ENCODE data around the gene IFNL4.
"Not testable (repeated sequence)": the region's sequence is repeated elsewhere in the genome, so short reads cannot be mapped to it uniquely, and the experiment has no call there.

The IFNL4 gene

DNA sequence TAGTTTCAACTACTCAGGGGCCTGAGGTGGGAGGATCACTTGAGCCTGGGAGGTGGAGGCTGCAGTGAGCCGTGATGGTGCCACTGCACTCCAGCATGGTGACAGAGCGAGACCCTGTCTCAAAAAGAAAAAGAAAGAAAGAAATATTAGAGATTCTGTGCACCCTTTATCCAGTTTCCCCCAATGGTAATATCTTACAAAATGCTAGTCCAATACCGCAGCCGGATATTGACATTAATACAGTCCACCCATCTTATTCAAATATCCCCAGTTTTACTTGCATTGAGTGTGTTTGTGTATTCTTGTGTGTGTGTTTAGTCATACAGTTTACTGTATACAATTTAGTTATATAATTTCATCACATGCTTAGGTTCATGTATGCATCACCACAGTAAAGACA lies 8.6 kb upstream of the IFNL4 start:
- no peaks in the 10 kb centered on the region for H3K4me1 ChIP-seq (ENCODE audit: control insufficient read depth, insufficient read depth, low read length)
- H3K27ac ChIP-seq (ENCODE audit: low read length): no peak overlapping the region
- H3K9me3 ChIP-seq (ENCODE audit: control insufficient read depth, insufficient read depth, low read length): no peaks in the 10 kb centered on the region
- no peaks in the 10 kb centered on the region for H3K36me3 ChIP-seq (ENCODE audit: control insufficient read depth, insufficient read depth, low read length)
- no peak overlapping the region for H3K4me3 ChIP-seq (ENCODE audit: low read length)
- WGBS (ENCODE audit: insufficient coverage, insufficient read length): no CpG with 5 or more reads among the region's 4 CpGs
- DNase-seq (ENCODE audit: low read depth, low spot score): no peak
- H3K27me3 ChIP-seq (ENCODE audit: control insufficient read depth, insufficient read depth, low read length): peaks cover 4% of the 10 kb centered on the region; the same call in 1 of the 2 replicates

DNA sequence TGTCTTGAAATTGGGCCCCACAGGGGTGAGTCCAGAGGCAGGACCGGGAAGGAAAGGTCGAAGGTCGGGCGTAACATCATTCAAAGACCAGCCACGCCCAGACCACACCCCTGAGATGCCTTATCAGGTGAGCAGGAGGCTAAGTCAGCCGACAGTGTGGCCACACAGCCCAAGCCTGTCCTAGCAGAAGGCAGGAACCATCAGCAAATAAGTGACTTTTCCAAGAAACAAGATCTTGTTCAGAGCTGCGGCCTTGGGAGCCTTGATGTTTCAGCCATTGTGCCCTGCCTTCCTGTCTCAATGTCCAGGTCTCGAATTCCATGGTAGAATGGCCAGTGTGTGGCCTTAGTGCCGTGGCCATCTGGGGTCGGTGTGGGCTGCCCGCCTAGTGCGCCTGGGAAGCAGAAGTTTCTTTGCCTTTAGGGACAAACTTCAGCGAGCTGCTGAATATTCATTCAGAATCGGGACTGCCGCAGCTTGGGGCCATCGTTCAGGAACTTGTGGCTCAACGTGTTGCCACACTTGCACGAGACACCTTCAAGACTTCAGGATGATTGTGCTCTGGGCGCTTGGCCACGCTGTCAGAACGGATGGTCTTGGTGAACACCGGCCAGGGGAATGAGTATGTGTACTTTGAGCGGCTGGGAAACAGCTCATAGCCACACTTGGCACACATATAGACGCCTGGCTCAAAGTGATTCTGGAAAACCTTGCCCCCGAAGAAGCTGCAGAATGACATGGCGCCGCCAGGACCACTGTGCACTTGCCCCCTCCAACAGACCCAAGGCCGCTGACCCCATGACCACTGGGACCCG lies 6.1 kb upstream of the IFNL4 start:
- Histone ChIP-seq H3K27ac (ENCODE audit: low read length) (no peak overlapping the region), H3K4me1 (ENCODE audit: control insufficient read depth, insufficient read depth, low read length) (no peaks in the 10 kb centered on the region), H3K4me3 (ENCODE audit: low read length) (no peak overlapping the region), H3K27me3 (ENCODE audit: control insufficient read depth, insufficient read depth, low read length) (peaks cover 8% of the 10 kb centered on the region; the same call in 1 of the 2 replicates), H3K9me3 (ENCODE audit: control insufficient read depth, insufficient read depth, low read length) (no peaks in the 10 kb centered on the region), H3K36me3 (ENCODE audit: control insufficient read depth, insufficient read depth, low read length) (no peaks in the 10 kb centered on the region)
- no peak for DNase-seq (ENCODE audit: low read depth, low spot score)
- WGBS (ENCODE audit: insufficient coverage, insufficient read length): no CpG with 5 or more reads among the region's 29 CpGs

GRCh38 chr19:39253374-39254149 lies 4.9 kb upstream of the IFNL4 start:
- Histone ChIP-seq H3K27ac (ENCODE audit: low read length) (no peak overlapping the region), H3K4me3 (ENCODE audit: low read length) (no peak overlapping the region), H3K9me3 (ENCODE audit: control insufficient read depth, insufficient read depth, low read length) (no peaks in the 10 kb centered on the region), H3K27me3 (ENCODE audit: control insufficient read depth, insufficient read depth, low read length) (peaks cover 20% of the 10 kb centered on the region), H3K4me1 (ENCODE audit: control insufficient read depth, insufficient read depth, low read length) (no peaks in the 10 kb centered on the region), H3K36me3 (ENCODE audit: control insufficient read depth, insufficient read depth, low read length) (no peaks in the 10 kb centered on the region)
- DNase-seq (ENCODE audit: low read depth, low spot score): no peak
- no CpG with 5 or more reads among the region's 8 CpGs for WGBS (ENCODE audit: insufficient coverage, insufficient read length)

GRCh38 chr19:39252458-39252857 lies 3.8 kb upstream of the IFNL4 start:
- no CpG with 5 or more reads among the region's 3 CpGs for WGBS (ENCODE audit: insufficient coverage, insufficient read length)
- no peak for DNase-seq (ENCODE audit: low read depth, low spot score)
- Histone ChIP-seq H3K9me3 (ENCODE audit: control insufficient read depth, insufficient read depth, low read length) (no peaks in the 10 kb centered on the region), H3K4me3 (ENCODE audit: low read length) (no peak overlapping the region), H3K27me3 (ENCODE audit: control insufficient read depth, insufficient read depth, low read length) (peaks cover 31% of the 10 kb centered on the region), H3K27ac (ENCODE audit: low read length) (no peak overlapping the region), H3K36me3 (ENCODE audit: control insufficient read depth, insufficient read depth, low read length) (no peaks in the 10 kb centered on the region), H3K4me1 (ENCODE audit: control insufficient read depth, insufficient read depth, low read length) (no peaks in the 10 kb centered on the region)

DNA sequence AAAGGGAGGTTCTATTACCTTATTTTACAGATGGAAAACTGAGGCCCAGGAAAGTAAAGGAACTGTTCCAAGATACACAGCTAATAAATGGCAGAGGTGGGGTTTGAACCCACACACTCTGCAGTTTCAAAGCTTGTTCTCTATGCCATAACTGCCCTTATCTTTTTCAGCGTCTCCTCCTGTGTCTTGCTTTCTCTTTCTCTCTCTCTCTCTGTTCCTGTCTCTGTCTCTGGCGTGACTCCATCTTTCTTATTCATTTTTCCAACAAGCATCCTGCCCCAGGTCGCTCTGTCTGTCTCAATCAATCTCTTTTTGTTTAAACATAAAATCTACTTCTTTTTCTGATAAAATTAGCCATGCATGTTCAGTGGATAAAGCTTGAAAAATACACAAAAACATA lies 3.2 kb upstream of the IFNL4 start:
- DNase-seq (ENCODE audit: low read depth, low spot score): no peak
- no CpG with 5 or more reads among the region's 3 CpGs for WGBS (ENCODE audit: insufficient coverage, insufficient read length)
- Histone ChIP-seq H3K36me3 (ENCODE audit: control insufficient read depth, insufficient read depth, low read length) (no peaks in the 10 kb centered on the region), H3K4me3 (ENCODE audit: low read length) (no peak overlapping the region), H3K27me3 (ENCODE audit: control insufficient read depth, insufficient read depth, low read length) (peaks cover 35% of the 10 kb centered on the region), H3K4me1 (ENCODE audit: control insufficient read depth, insufficient read depth, low read length) (0 out of 2 replicates have a peak, but pooled peaks cover 2% of the 10 kb centered on the region), H3K9me3 (ENCODE audit: control insufficient read depth, insufficient read depth, low read length) (no peaks in the 10 kb centered on the region), H3K27ac (ENCODE audit: low read length) (no peak overlapping the region)

DNA sequence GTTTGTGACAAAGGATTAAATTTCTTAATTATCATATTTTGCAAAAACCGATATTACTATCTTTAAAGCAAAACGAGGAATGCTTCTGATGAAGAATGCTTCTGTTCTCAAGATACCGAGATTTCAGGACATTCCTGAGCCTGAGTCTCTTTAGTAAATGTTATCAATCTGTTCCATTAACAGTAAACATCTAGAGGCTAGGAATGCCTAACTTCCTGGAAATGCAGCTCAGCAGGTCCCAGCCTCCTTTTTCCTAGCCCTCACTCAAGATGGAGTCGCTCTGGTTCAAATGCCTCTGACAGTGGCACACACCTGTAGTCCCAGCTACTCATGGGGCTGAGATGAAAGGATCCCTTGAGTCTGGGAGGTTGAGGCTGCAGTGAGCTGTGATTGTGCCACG lies 2.4 kb upstream of the IFNL4 start:
- no peak for DNase-seq (ENCODE audit: low read depth, low spot score)
- Histone ChIP-seq H3K27ac (ENCODE audit: low read length) (no peak overlapping the region), H3K4me1 (ENCODE audit: control insufficient read depth, insufficient read depth, low read length) (0 out of 2 replicates have a peak, but pooled peaks cover 2% of the 10 kb centered on the region), H3K27me3 (ENCODE audit: control insufficient read depth, insufficient read depth, low read length) (peaks cover 35% of the 10 kb centered on the region), H3K36me3 (ENCODE audit: control insufficient read depth, insufficient read depth, low read length) (no peaks in the 10 kb centered on the region), H3K9me3 (ENCODE audit: control insufficient read depth, insufficient read depth, low read length) (no peaks in the 10 kb centered on the region), H3K4me3 (ENCODE audit: low read length) (no peak overlapping the region)
- WGBS (ENCODE audit: insufficient coverage, insufficient read length): no CpG with 5 or more reads among the region's 5 CpGs

GRCh38 chr19:39247701-39248664 lies 673 bp downstream of the IFNL4 start:
- no peak for DNase-seq (ENCODE audit: low read depth, low spot score)
- no peaks in the 10 kb centered on the region for H3K9me3 ChIP-seq (ENCODE audit: control insufficient read depth, insufficient read depth, low read length)
- no peaks in the 10 kb centered on the region for H3K36me3 ChIP-seq (ENCODE audit: control insufficient read depth, insufficient read depth, low read length)
- peak overlapping the region; percentile 21; the same call in 1 of the 2 replicates for H3K4me3 ChIP-seq (ENCODE audit: low read length)
- WGBS (ENCODE audit: insufficient coverage, insufficient read length): no CpG with 5 or more reads among the region's 92 CpGs
- H3K4me1 ChIP-seq (ENCODE audit: control insufficient read depth, insufficient read depth, low read length): 0 out of 2 replicates have a peak, but pooled peaks cover 2% of the 10 kb centered on the region
- H3K27ac ChIP-seq (ENCODE audit: low read length): no peak overlapping the region
- peaks cover 35% of the 10 kb centered on the region for H3K27me3 ChIP-seq (ENCODE audit: control insufficient read depth, insufficient read depth, low read length)

DNA sequence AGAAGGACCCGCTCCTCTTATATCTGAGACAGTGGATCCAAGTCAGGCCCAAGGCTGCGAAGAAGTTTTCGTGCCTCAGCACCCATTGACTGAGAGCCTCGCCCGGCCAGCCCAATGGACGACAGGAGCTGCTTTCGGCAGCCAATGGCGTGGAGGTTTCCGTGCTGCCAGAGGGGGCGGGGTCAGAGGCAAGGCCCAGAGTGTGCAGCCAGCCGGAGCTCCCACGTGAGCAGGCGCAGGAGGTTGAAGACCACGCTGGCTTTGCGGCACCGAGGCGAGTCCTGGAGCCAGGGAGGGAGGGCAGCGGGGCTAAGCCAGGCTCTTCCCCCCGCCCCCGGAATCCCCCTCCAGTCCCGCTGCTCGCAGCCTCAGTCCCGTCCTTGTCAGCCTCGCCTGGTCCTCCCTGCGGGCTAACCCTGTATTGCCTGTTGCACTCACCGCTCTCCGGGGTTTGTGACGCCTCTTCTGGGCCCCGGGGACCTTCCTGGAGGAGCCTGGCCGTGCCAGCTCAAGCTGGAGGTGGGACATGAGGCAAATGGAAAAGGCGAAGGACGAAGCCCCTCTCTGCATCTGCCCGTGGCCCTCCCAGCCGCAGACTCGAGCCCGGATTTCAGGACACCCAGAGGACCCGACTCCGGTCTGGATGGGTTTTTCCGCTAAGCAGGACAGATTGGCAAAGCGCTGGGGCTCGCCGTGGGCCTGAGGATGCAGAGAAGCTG lies 1.5 kb downstream of the IFNL4 start:
- H3K27ac ChIP-seq (ENCODE audit: low read length): no peak overlapping the region
- no peaks in the 10 kb centered on the region for H3K9me3 ChIP-seq (ENCODE audit: control insufficient read depth, insufficient read depth, low read length)
- no peaks in the 10 kb centered on the region for H3K36me3 ChIP-seq (ENCODE audit: control insufficient read depth, insufficient read depth, low read length)
- H3K27me3 ChIP-seq (ENCODE audit: control insufficient read depth, insufficient read depth, low read length): peaks cover 31% of the 10 kb centered on the region
- DNase-seq (ENCODE audit: low read depth, low spot score): no peak
- H3K4me3 ChIP-seq (ENCODE audit: low read length): peak overlapping the region; percentile 21; the same call in 1 of the 2 replicates
- H3K4me1 ChIP-seq (ENCODE audit: control insufficient read depth, insufficient read depth, low read length): 0 out of 2 replicates have a peak, but pooled peaks cover 2% of the 10 kb centered on the region
- WGBS (ENCODE audit: insufficient coverage, insufficient read length): no CpG with 5 or more reads among the region's 42 CpGs

GRCh38 chr19:39245166-39245565 lies 3.5 kb downstream of the IFNL4 start:
- not testable (repeated sequence) for H3K27ac ChIP-seq (ENCODE audit: low read length); DNase-seq (ENCODE audit: low read depth, low spot score); H3K36me3 ChIP-seq (ENCODE audit: control insufficient read depth, insufficient read depth, low read length); H3K4me1 ChIP-seq (ENCODE audit: control insufficient read depth, insufficient read depth, low read length); H3K4me3 ChIP-seq (ENCODE audit: low read length); H3K9me3 ChIP-seq (ENCODE audit: control insufficient read depth, insufficient read depth, low read length)
- peaks cover 29% of the 10 kb centered on the region for H3K27me3 ChIP-seq (ENCODE audit: control insufficient read depth, insufficient read depth, low read length)
- no CpG with 5 or more reads among the region's 1 CpG for whole genome bisulfite sequencing (ENCODE audit: insufficient coverage, insufficient read length)

All from iPS DF 6.9 (cell line).